Left cardiac atrium (tissue), 4 donors: Measurements from ENCODE around the gene RSRC1. TPM values are rescaled to one million over a fixed set of nuclear protein-coding genes. Genes with fewer than 3 reads are reported as not detected.
"Not testable (repeated sequence)": the region's sequence is repeated elsewhere in the genome, so short reads cannot be mapped to it uniquely, and the experiment has no call there.

Experiments
- ATAC-seq, 2 donors: fragments of 200-7000 bp; cut with Tn5 transposase; one replicate each; pipeline ENCODE4 v1.9.1; 2020; ENCODE audit warnings: mild to moderate bottlenecking in 2 of 2, moderate library complexity in 2 of 2
- DNase-seq: peaks from one replicate; pipeline ENCODE4 v3.0.0-alpha.2; 2020
- intact Hi-C, 2 donors: fragments of 100-400 bp; cut with DNase I; formaldehyde crosslinking; loops; one replicate each; pipeline versions ENCODE4 v1.14.1 to v1.15.1; 2022 to 2023
- total RNA-seq, 2 donors: library from RNA; stranded (reverse); fragmentation: NEBNext Ultra II Directional; extraction: Animal tissue kit (Norgen Biotek cat#: 25700); gene quantifications; one replicate each; pipeline ENCODE4 v1.2.1, GENCODE V29; 2021
- donor health status: DM: no; HTN: yes; CAD: no.
- donor health status: DM: no; HTN: yes; CAD: no; lungs with severe emphysema.
- donor health status: DM: yes; HTN: yes; CAD: no.
- donor health status: Dilated cardiomyopathy.

RSRC1 gene
- total RNA-seq, 2 donors from 2014 or later, result 22.6 to 23.6 TPM

DNA sequence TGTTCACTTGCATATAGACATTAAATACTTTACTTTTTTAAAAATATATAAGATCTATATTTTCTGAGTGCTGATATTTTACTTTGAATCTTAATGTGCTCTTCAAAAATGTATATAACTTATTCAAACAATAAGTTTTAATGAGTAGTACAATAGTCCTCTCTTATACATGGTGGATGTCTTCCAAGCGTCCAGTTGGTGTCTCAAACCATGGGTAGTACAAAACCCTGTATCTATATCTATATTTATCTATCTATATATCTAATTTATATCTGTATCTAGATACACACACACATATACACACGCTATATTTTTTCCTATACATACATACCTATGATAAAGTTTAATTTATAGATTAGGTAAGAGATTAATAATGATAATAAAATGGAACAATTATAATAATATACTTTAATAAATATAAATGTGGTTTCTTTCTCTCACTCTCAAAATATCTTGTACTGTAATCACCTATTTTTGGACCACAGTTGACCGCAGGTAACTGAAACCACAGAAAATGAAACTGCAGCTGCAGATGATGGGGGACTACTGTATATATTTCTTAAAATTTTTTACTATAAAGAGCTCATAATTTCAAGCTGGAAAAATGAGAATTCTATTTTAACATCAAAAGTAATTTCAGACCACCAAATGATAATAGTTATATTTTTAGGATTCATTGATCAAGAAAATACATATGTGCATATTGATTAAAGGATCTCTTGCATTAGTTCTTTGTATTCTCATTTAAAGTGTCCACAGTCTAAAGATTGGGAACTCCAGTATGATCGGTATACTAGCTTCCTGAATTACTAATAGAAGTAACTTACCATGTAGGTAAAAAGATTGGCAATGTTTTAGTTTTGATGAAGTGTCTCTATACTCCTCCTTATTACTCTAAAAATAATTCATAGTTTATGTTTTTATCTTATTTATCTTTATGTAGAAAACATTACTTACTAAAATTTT, 246.0 kb downstream of the RSRC1 start:
- ATAC-seq, result no peak

GRCh38 chr3:158359339-158359738, 249.4 kb downstream of the RSRC1 start:
- intact Hi-C loops, result no loop called here
- DNase-seq (no peak), ATAC-seq (no peak)

More for the DNA sequence above, 246.0 kb downstream of the RSRC1 start:
- intact Hi-C loops, result no loop called here
- DNase-seq, result no peak

DNA sequence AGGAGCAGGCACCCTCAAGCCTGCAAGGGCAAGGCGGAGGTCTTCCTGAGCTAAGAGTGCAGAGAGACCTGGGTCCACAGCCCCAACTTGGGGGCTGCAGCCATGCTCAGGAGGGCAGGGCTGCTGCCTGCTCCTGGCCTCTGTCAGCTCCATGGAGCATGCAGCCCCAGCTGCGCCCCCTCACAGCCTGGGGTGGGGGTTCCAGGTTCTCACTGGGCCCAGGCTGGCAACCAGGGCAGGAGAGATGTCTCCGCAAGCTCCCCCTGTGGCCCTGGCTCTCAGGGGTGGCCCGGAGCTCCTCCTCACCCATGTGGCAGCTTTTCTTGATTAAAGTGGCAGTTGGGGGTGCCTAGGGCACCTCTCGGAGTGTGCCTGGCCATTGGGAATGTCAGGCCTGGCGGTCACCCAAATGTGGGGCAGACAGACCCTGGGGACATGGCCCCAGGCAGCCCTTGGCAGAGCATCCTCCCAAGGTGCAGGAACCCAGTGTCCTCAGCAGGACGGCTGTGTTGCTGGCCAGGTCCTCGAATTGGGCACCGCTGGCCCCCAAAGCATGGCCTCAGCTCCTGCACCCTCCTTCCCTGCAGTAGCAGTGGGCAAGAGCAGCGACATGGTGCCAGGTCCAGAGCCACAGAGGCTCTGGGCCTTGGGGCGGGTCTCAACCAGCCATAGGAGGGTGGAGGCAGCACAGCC, 251.0 kb downstream of the RSRC1 start:
- ATAC-seq, result no peak
- DNase-seq, result no peak

GRCh38 chr3:158368271-158368670, 258.4 kb downstream of the RSRC1 start:
- no peak for ATAC-seq
- no peak for DNase-seq
- intact Hi-C loops, result no loop called here

More for the DNA sequence above, 251.0 kb downstream of the RSRC1 start:
- intact Hi-C loops, result no loop called here

DNA sequence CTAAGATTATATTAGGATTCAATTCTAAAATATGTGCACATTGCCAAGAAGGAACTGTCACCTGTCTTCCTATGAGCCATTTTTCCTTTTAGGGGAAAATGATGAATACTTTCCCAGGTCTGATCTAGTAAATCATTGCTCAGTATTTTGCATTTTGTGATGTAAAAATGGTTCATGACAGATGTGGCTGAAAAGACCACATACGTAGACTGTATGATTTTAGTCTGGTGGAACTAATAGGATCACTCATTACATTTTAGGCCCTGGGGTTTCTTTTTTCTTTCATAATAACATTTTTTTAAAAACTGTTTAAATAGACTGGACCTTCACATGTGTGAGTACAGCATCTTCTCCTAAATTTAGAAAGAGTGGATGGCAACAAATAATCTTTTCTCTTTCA, 259.4 kb downstream of the RSRC1 start:
- no peak for ATAC-seq
- intact Hi-C loops, result no loop called here

GRCh38 chr3:158379517-158379916, 269.6 kb downstream of the RSRC1 start:
- intact Hi-C loops, result no loop called here
- DNase-seq (no peak), ATAC-seq (no peak)

More for the DNA sequence above, 259.4 kb downstream of the RSRC1 start:
- no peak for DNase-seq

DNA sequence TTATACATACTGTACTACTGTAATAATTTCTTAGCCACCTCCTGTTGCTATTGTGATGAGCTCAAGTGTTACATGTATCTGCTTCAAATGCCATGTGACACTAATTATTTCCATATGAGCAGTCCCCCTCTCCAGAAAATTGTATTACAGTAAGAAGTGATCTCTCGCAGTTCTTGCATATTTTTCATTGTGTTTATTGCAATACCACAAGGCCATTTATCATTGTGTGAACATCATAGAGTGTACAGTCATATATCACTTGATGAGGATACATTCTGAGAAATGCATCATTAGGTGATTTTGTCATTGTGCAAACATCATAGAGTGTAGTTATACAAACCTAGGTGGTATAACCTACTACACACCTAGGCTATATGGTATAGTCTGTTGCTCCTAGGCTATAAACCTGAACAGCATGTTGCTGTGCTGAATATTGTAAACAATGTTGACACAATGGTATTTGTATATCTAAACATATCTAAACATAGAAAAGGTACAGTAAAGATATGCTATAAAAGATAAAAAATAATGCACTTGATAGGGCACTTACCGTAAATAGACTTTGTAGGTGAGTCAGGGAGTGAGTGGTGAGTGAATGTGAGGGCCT, 271.5 kb downstream of the RSRC1 start:
- ATAC-seq (no peak), DNase-seq (no peak)
- intact Hi-C loops, result no loop called here

DNA sequence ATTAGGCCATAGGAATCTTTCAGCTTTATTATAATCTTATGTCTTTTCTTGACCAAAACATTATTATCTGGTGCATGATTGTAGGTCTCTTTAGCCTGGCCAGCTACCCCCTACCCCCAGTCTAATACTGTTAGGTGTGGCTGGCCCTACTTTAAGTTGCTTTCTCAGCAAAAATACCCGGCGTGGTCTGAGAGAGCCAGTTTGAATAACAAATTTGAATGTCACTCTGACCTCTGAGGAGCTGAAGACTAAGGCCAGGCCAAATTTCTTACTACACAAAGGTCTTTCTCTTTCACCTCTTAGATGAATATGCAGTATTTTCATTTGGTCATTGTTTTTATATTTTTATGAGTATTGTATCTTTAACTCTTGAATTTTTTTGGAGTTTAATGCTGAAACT, 272.6 kb downstream of the RSRC1 start:
- no peak for DNase-seq
- no peak for ATAC-seq
- intact Hi-C loops, result no loop called here

DNA sequence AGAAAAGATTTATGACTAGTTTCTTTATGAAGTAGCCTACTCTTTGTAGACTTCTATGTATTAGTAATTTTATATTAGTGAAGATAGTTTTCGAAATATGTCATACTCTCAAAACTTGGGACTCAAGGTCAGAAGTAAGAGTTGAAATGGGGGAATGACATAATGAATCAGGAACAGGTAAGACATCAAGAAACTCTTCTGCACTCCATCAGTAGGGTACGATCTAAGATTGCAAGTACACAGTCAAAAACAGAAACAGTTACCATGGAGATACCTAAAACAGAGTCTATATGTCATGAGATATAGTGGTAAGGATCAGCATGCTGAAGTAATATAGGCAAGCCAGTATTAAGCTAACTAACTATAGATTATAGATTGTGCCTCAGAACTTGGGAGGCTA, 274.1 kb downstream of the RSRC1 start:
- intact Hi-C loops, result no loop called here
- ATAC-seq (no peak), DNase-seq (no peak)

GRCh38 chr3:158395421-158395820, 285.5 kb downstream of the RSRC1 start:
- intact Hi-C loops, result no loop called here
- no peak for ATAC-seq
- no peak for DNase-seq

DNA sequence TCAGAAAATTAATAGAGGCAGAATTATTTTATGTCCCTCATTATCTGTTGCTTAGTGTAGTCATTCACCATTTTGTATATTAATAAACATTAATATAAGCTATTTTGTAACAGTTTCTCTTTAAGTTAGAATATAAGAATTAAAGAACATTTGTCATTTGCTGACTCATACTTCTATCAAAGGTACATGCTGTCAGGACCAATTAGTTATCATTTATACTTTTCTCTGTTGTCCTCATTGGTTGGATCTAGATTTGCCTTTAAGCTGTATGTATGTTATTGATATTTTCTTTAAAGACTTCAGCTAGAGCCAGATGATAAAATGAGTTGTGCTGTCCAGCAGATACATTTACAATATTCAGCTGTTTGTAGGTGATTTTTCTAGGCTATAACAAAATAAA, 292.7 kb downstream of the RSRC1 start:
- no peak for ATAC-seq
- intact Hi-C loops, result no loop called here
- no peak for DNase-seq

GRCh38 chr3:158403013-158403412, 293.1 kb downstream of the RSRC1 start:
- ATAC-seq (no peak), DNase-seq (no peak)
- intact Hi-C loops, result no loop called here

- no peak for ATAC-seq
- intact Hi-C loops, result no loop called here
Measured at GRCh38 chr3:158404131-158404718, 294.3 kb downstream of the RSRC1 start.

GRCh38 chr3:158405507-158405906, 295.6 kb downstream of the RSRC1 start:
- intact Hi-C loops, result no loop called here
- no peak for ATAC-seq

More at GRCh38 chr3:158404131-158404718, 294.3 kb downstream of the RSRC1 start:
- DNase-seq, result no peak

GRCh38 chr3:158407844-158408517, 298.1 kb downstream of the RSRC1 start:
- no peak for DNase-seq
- intact Hi-C loops, result no loop called here
- no peak for ATAC-seq

More at GRCh38 chr3:158405507-158405906, 295.6 kb downstream of the RSRC1 start:
- DNase-seq, result no peak

DNA sequence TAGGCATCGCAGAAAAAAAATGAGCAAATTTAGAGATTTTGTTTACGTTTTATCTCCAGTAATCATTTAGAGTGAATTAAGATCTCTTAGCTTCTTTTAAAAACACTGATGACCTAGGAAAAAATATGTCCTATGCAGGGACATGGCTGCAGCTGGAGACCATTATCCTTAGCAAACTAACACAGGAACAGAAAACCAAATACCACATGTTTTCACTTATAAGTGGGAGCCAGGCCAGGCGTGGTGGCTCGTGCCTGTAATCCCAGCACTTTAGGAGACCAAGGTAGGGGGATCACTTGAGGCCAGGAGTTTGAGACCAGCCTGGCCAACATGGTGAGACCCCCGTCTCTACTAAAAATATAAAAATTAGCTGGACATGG, 298.6 kb downstream of the RSRC1 start:
- intact Hi-C loops, ATAC-seq, DNase-seq: not testable (repeated sequence)

- no peak for ATAC-seq
- intact Hi-C loops, result no loop called here
- no peak for DNase-seq
Measured at GRCh38 chr3:158418035-158418434, 308.1 kb downstream of the RSRC1 start.

DNA sequence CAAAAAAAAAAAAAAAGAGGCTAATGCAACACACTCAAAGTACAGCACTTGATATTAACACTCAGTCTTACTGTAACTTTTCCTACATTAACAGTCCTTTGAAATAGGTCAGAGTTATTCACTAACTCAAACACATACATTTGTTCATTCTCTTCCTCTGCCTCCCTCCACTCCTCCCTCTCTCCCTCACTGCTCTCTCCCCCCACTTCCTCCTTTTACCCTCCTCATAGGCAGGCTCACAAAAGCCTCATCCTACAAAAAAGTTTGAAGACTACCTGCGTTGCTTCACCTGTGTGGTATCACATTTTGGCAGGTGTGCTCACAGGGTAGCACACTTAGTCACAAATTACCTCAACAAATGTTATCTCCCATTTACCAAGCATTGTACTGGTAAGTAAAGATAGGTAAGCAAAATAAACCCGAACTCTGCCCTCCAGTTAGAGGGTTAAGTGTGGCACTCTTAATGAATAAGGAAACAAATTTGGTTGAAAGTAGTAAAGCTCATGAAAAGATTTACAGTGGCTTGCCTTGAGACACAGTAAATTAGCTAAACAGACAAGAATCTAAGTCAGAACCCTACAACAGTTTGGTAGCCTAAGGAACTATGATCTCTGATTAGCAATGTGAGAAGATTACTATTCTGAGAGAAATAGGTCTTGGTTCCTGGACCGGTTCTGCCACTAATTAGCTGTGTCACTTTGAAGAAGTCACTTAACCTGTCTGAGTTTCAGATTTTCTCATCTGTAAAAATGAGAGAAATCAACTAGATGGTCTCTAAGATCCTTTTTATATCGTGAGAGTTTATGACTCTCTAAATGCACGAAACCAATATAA, 310.1 kb downstream of the RSRC1 start:
- ATAC-seq (no peak), DNase-seq (no peak)
- intact Hi-C loops, result no loop called here
